CD4-positive, alpha-beta T cell treated with Interleukin-1 beta for 1 hour (primary cell): ENCODE results near the gene TLR9.
A peak's percentile ranks its signal among the peaks of the same experiment; 100 is the strongest.
"Not testable (repeated sequence)": the region's sequence is repeated elsewhere in the genome, so short reads cannot be mapped to it uniquely, and the experiment has no call there.

ENCODE experiments used
- DNase-seq, 2 donors: peaks; one replicate each; pipeline ENCODE4 v3.0.0-alpha.2; 2020 to 2022

Gene TLR9, protein sequence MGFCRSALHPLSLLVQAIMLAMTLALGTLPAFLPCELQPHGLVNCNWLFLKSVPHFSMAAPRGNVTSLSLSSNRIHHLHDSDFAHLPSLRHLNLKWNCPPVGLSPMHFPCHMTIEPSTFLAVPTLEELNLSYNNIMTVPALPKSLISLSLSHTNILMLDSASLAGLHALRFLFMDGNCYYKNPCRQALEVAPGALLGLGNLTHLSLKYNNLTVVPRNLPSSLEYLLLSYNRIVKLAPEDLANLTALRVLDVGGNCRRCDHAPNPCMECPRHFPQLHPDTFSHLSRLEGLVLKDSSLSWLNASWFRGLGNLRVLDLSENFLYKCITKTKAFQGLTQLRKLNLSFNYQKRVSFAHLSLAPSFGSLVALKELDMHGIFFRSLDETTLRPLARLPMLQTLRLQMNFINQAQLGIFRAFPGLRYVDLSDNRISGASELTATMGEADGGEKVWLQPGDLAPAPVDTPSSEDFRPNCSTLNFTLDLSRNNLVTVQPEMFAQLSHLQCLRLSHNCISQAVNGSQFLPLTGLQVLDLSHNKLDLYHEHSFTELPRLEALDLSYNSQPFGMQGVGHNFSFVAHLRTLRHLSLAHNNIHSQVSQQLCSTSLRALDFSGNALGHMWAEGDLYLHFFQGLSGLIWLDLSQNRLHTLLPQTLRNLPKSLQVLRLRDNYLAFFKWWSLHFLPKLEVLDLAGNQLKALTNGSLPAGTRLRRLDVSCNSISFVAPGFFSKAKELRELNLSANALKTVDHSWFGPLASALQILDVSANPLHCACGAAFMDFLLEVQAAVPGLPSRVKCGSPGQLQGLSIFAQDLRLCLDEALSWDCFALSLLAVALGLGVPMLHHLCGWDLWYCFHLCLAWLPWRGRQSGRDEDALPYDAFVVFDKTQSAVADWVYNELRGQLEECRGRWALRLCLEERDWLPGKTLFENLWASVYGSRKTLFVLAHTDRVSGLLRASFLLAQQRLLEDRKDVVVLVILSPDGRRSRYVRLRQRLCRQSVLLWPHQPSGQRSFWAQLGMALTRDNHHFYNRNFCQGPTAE

DNA sequence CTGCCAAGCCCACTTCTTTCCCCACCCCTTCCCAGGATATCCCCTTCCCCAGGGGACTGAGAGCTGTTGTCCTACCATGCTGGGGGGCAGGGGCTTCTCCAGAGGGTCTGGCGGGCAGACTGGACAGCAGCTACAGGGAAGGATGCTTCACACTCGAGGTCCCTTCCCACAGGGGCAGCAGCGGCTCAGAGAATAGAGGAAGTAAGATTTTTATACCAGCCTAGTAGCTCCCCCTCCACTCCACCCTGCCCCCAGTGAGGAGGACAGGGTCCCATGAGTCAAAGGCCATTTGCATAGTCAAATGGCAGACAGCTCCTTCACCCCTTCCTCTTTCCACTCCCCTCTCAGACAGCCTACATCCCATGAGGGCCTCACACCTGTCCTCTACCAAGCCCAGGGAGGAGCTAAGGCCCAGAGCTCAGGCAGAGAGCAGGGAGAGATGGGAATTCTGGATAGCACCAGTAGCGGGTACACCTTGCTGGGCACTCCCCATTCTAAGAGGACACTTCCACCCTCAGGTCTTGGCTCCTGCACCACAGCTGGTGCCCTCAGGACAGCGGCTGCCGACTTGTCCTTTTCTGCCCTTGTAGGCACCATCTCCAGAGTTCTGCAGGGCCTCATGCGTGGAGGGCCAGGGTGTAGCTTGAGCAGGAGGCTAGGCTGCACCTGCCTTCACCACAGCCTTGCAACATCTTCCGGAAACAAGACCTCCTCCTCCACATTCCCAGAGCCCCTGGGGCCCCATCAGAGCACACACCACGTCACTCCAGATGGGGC, at the start of gene TLR9:
TSS of gene TLR9 (minus strand) at position 194 of the 777 bp plus-strand sequence. CDS start at position 78, 116 bp downstream.
- DNase-seq, result peak in 1 of 2 donors; percentile 78

DNA sequence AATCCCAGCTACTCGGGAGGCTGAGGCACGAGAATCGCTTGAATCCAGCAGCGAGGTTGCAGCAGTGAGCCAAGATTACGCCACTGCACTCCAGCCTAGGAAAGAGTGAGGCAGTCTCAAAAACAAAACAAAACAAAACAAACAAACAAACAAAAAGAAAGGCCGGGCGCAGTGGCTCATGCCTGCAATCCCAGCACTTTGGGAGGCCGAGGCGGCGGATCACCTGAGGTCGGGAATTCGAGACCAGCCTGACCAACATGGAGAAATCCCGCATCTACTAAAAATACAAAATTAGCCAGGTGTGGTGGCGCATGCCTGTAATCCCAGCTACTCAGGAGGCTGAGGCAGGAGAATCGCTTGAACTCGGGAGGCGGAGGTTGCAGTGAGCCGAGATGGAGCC, 49.3 kb upstream of the TLR9 start:
- DNase-seq, result not testable (repeated sequence)

DNA sequence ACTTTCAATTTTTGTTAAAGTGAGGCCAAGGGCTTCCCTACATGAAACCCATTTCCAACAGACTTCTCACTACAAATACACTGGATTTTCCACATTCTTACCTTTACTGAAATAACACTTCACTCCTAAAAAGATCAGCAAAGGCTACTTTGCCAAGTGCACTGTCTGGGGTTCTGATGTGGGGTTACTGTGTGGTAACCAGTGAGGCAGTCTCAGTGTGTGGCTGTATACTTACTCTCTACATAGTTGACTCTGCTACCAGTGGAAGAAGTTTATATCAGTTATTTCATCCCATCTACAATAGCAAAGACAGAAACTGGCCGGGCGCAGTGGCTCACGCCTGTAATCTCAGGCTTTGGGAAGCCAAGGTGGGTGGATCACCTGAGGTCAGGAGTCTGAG, 47.4 kb upstream of the TLR9 start:
- DNase-seq, result no peak

DNA sequence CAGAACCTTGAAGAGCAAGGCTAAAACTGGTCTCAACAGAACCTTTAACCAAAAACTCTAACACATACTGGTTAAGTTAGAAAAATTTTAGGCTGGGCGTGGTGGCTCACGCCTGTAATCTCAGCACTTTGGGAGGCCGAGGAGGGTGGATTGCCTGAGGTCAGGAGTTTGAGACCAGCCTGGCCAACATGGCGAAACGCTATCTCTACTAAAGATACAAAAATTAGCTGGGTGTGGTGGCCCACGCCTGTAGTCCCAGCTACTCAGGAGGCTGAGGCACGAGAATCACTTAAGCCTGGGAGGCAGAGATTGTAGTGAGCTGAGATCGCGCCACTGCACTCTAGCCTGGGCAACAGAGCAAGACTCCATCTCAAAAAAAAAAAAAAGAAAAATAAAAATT, 46.7 kb upstream of the TLR9 start:
- DNase-seq, result not testable (repeated sequence)

DNA sequence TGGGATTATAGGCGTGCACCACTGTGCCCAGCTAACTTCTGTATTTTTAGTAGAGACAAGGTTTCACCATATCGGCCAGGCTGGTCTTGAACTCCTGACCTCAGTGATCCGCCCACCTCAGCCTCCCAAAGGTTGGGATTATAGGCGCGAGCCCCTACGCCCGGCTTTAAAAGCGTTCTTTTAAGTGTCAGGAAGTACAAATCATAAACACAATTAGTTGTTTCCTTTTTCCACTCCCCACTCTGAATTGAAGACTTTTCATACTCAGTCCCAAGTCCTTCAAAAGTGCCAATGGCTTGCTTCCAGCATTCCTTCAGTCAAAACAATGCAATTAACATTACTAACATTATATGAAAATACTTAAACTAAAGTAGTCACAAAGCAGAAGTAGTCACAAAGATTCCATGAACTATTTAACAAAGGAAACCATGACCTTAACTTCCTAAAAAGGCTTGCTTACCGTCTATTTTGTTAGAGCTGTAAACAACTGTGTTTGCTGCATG, 44.9 kb upstream of the TLR9 start:
- no peak for DNase-seq

DNA sequence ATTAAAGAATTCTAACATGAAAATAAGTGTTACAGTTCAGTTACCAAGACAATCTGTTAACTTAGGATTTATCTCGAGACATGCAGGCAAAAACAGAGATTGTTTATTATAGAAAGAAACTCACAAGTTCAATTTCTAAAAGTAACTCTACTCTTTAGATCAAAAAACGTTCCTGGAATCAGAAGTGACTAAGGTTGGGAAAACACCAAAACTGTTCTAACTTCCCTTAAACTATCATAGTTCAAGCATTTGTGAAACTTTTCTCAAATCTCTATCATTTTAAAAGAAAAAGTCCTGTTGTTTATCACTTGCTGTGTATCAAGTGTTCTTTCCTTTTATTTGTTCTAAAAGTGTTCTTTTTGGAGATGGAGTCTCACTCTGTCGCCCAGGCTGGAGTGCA, 44.3 kb upstream of the TLR9 start:
- DNase-seq, result no peak

DNA sequence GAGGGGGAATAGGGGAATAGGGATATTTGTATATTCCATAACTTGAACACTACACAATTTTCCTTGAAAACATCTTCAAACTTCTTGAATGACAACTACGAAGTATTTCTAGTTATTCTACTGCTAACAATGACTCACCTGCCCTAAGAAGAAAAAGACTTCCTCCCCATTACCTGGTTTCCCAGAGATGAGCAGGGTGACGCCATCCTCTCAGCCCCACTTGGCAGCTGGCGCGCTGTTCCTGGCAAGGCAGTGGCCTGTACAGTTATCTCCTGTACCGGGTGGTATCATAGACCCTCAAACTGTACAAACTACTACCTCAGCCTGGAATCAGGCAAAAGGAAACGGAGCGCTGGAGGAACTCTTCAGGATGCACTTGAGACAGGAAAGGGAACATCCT, 42.6 kb upstream of the TLR9 start:
- no peak for DNase-seq

DNA sequence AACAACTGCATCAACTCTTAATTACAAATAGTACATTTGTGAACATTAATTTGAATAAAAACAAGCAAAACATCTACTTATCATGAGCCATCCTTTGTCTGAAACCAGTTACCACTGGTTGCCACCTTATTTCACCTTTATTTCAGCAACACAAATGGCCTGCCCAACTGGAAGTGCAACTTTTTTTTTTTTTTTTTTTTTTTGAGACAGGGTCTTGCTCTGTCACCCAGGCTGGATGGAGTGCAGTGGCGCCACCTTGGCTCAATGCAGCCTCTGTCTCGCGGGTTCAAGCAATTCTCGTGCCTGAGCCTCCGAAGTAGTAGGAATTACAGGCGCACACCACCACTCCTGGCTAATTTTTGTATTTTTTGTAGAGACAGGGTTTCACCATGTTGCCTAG, 39.9 kb upstream of the TLR9 start:
- DNase-seq, result no peak

DNA sequence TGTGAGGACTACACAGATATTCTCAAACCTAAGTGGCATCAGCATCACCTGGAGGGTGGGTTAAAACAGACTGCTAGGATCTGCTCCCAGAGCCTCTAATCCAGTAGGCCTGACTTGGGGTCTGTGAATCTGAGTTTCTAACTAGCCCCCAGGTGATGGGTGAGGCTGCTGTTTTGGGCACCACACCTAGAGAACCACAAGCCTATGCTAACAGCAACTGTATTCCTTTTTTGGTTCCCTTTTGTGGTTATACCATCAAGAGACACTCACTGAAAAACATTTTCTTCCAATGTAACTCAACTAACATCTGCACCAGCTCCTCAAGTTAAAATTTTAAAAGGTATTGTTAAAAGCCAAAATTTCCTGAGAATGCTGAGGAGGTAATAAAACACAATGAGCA, 37.0 kb upstream of the TLR9 start:
- no peak for DNase-seq

DNA sequence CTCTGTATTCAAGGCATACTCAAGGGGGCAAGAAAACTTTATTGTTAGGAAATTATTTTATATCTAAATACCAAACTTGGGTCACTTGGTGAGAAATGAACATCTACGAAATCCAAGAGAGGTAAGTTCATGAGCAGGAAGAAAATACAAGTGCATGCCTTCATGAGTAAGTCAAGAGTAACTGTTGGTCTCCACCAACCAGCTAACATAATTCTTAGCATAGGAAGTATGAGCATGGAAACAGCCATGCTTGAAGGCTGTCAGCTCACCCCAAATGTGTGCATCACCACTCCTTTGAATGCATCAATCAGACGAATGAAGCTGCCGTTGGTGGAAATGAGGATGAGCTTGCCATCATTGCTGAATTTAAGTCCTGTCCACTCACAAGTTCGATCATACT, 34.0 kb upstream of the TLR9 start:
- no peak for DNase-seq

DNA sequence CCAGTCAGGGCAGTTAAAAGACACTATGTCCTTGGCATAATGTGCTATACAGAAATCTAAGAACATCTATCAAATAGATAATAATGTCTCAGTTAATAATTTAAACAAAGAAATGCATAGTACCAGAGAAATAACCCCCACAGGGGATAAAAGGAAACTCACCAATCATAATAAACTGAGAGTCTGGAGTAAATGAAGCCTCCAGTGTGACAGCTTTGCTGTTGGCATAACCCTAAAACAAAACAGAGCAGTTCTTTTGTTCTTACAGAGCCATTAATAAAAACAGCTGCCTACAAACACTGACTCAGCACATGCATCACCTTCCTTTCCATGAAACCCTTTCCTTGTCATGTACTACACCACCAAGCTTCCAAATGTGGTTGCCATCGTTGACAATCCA, 33.6 kb upstream of the TLR9 start:
- DNase-seq, result no peak

DNA sequence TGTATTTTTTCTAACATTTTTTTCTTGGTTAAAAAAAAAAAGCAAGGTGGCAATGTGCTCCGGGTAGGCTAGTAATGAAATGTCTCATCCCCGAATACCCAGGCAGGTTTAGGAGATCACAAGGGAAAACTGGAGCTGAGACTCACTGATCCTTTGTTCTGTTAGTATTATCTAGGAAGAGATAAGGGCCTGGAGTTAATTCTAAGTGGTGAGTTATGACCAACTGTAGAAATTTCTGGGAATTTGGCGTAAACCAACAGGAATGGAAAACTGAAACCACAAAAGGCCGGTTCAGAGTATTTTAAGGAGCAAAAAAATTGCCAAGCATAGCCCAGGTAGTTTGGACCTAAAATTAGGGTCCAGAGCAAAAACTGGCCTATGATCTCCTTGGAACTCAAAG, 32.5 kb upstream of the TLR9 start:
- DNase-seq, result no peak

DNA sequence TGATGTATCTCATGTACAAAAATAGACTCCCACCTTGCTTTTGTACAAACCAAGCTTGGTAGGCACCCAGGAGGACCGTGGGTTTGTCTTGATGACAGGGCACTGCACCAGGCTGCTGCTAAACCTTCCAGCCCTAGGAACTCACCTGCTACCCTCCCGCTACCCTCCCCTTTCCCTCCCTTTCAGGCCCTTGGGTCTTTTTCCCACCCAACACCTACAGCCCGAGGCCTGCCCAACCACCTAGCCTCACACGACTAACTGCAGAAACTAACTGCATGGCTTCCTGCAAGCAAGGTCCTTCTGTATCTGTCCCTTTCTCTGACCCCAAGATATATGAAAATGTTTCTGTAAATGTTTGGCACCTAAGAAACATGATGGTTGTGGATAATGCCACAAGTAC, 31.2 kb upstream of the TLR9 start:
- no peak for DNase-seq

DNA sequence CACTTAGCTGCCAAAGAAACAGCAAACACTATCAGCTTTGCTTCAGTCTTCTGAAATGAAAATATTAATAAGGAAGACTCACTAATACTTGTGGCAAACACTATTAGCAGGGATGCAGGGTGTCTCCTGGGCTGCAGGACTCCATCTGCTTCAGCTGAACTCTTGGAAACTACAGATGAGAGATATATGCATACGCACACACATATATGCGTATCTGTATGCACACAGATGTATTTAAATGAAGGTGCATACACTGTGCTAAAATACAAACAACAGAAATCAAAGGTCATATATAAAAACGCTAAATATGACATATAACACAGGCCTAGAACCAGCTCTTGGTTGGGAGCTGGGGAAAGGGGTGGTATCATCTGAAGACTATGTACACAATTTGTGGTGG, 30.7 kb upstream of the TLR9 start:
- DNase-seq, result no peak

DNA sequence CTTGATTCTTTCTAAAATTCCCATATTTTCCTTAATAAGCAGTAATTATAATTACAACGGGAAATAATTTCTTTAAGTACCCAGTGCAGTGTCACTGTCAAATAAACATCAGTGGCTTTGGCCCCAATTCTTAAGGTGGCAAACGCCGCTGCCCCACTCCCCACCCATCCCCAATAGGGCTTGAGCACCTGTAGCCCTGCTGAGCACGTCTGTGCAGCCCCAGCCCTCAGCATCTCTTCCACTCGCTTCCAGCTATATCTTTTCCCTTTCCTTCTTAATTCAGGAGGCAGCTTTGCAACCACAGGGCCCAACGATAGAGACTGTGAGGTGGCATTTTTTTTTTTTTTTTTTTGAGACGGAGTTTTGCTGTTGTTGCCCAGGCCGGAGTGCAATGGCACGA, 29.2 kb upstream of the TLR9 start:
- DNase-seq, result no peak

DNA sequence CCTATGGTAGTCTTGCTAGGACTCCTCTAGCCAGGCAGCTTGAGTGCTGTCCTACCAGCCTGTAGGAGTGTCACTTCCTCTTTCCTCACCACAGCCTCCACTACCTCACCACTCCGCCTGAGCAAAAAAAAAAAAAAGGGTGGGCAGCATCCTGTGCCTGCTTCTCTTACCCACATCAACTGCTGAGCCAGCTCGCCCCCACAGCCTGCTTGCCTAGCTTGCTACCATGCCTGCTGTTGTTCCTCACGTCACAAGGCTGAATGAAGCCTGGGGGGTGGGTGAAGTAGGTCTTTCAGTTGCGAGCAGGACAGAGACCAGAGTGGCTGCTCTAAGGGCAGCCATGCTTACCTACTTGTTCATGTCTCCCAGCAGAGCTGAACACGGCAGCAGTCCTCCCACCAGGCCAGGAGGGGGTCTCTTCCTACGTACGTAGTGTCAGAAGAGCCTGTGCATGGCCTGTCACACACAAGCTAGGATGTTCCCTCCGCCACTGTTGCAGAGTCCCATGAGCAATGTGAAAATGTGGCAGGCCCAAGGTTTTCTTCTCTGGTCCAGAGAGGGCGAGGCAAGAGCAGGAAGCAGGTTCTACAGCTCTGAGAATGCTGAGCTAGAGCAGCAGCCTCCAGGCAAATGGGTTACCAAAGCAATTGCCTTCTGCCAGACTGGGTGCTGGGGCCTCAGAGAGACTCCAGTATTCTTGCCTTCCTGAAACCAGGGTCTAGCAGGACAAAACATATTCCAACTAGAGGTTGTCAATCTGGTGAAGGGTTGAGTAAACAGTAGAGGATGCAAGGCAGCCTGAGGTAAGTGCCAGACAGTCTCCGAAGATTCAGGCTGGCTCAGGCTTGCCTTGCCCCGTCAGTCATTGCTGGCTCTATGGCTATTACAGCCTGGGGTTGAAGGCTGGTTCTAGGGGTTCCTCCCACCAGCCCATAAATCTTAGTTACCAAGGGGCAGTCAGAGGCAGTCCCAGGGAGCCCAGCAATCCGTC, 28.2 kb upstream of the TLR9 start:
- peak; percentile 87 to 90 for DNase-seq

DNA sequence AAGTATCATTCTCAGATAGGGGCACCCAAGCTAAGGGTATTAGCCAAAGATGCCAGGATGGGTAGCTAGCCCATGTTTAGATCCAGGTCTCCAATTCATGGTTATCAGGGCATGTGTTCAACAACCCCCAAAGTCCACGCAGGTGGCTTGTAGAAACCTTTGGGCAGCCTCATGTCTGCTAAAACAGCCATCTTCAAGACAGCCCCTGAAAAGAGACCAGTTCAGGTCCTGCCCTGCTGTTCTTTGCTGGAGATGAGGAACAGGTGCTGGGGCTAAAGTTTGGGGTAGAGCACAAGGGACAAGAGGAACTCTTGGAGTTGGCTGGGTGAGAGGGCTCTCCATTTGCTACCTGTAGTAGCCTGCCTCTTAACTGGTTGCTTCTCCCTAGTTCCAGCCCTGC, 24.7 kb upstream of the TLR9 start:
- DNase-seq, result no peak

DNA sequence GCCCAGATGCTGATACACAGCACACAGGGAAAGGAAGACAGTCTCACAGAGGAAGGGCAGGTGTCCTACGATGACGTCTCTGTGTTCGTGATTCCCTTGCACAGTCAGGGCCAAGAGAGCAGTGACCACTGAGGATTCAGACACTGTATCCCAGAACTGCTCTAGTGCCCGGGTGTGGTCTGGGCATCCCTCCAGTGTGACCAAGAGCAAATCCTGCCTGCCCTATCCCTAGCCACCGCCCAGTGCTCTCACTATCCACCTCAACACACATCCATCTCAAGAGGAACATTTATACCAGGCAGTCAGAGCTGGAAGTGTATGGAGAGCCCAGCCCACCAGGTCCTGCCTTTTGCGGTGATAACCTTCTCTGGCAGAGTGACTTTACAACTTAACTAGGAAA, 24.2 kb upstream of the TLR9 start:
- no peak for DNase-seq

DNA sequence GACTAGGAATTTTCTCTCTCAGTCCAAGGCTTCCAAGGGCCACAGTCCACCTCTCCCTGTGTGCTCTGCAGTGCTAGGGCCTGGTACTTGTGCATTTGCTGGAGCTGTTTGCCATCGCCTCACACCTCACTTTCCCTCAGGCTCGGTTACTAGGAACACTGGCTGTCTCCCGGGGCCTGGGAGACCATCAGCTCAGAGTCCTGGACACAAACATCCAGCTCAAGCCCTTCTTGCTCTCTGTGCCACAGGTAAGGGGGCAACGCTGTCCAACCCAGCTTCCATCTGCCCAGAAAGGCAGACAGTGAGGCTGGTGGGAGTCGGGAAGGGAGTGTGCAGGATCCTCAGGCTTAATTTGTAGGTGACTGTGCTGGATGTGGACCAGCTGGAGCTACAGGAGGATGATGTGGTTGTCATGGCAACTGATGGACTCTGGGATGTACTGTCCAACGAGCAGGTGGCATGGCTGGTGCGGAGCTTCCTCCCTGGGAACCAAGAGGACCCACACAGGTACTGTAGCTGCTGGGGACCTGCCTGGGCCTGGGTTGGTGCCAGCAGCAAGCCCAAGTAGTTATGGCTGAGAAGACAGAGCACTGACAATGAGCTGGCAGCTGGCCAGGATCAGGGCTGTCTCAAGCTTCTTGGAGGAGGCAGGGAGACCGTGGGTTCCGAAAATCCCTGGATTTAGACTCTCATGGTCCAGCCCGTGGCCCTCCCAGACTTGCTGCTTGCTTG, 23.5 kb upstream of the TLR9 start:
- DNase-seq, result no peak

DNA sequence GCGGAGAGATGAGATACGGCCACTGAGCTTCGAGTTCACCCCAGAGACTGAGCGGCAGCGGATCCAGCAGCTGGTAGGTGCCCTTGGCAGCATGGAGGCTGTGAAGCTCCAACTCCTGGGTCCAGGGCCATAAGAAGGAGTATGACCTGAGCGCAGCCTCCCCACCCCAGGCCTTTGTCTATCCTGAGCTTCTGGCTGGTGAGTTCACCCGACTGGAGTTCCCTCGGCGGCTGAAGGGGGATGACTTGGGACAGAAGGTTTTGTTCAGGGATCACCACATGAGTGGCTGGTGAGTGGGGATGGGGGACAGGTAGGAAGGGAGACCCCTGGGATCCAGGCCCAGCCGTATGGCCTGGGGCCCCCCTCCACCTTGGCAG, 22.7 kb upstream of the TLR9 start:
- DNase-seq, result no peak
